G401.6 (cell line): Measurements from ENCODE around the gene MAPT.
A peak's percentile ranks its signal among the peaks of the same experiment; 100 is the strongest.

Source experiments
- FAIRE-seq: peaks from 2 replicates; lab custom pipeline; 2012; peaks lifted over from hg19 to GRCh38; lab: Jason Lieb, UNC

Gene MAPT

DNA sequence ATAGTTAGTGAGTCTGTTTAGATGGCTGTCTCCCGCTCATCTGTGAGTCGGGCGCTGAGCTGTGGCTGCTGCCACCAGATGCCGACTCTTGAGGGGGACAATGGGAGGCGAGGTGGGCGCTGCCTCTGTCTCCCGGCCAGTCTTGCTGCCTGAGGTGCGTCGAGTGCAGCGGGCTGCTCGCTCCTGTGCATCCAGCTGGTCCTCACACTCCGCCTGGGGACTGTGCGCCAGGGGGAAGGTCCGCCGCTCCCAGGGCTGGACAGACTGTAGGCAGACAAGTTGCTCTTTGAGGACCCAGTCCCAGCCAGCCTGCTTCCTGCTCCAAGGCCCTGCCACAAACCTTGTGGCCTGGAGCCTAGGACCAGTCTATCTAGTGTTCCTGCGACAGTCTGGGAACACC, 137.1 kb downstream of the MAPT start:
- no peak for FAIRE-seq

DNA sequence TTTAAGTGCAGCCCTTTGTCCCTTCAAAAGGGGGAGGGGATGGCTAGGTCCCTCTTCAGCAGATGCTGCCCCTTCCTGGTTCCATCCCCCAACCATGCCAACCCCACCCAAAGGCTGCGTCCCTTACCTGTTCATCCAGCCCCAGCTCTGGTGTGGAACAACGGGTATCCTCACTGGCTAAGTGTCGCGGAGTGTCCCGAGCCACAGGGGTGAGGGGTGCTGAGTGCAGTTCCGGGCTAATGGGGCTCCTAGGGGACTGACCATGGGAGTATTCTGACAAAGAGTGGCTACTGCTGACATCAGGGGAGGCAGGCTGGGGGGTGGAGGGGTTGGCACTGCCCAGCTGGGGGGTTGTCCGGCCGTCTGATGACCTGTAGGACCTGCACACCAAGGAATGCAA, 137.6 kb downstream of the MAPT start:
- FAIRE-seq: no peak

DNA sequence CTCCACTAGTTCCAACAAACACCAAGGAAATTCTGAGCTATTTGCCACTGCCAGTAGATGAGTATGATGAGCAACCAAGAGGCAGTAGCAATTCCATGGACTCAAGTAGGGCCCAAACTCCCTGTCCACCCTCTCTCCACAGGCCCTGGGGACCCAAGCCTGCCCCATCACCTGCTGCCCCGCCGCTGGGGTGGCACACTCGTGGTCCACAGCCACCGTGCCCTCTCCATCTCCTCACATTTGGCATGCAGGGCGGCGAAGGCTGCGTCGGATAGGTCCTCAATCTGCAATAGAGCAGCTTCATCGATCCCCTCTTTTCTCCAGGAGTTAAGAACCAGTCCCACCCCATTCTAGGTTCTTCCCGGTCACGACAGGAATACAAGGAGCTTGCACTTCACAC, 138.6 kb downstream of the MAPT start:
- FAIRE-seq: no peak

DNA sequence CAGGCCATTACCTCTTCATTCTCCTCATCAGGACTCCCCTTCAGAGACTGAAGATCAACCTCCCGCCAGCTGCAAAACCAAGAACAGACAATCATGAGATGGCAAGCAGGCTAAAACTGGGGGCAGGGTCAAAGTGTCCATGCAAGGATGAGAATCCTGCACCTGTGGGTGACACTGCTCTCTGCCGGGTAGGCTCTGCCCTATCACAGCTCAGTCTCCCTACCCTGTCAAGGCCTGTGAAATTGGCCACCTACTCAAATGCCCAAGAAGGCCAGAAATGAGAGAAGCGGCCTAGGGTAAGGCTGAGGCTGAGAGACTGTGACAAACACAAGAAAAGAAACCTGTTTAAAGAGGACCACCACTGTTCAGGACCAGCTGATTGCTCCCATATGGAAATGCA, 139.0 kb downstream of the MAPT start:
- FAIRE-seq: no peak

DNA sequence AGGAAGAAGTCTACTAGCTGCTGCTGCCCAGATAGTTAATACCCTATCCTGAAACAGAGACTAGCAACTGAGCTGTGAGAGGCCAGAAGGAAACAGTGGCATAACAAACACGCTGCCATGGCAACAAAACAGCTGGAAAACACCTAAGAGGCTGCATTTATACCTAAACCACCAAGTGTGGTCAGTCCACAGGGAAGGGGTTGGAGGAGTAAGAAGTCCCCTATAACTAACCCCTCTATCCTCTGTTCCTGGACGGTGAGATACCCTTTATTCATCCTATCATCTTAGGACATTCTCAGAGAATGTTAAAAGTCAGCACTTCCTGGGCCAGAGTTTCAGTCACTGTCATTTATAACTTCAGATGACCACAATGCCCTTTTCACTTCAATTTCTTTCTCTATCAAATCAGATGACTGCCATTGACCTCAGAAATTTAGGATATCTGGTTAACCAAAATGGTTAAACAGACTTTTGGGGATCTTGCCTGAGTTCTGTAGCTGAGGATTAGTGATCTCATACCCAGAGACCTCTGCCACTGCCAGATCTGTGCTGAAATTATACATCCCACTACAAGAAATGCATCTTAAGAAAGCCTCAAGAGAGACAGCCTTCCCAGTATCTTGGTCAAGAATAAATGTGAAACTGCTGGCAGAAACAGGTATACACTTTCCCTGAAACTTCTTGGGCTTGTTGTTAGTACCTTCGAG, 140.9 kb downstream of the MAPT start:
- FAIRE-seq: no peak

DNA sequence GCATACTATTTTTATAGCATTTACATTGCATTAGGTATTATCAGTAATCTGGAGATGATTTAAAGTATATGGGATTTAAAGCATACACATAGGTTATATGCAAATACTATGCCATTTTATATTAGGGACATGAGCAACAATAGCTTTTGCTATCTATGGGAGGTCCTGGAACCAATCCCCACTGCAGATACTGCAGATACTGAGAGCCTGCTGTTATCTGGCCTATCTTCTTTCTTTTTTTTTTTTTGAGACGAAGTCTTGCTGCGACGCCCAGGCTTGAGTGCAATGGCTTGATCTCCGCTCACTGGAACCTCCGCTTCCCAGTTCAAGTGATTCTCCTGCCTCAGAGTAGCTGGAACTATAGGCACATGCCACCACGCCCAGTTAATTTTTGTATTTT, 142.1 kb downstream of the MAPT start:
- FAIRE-seq: no peak

DNA sequence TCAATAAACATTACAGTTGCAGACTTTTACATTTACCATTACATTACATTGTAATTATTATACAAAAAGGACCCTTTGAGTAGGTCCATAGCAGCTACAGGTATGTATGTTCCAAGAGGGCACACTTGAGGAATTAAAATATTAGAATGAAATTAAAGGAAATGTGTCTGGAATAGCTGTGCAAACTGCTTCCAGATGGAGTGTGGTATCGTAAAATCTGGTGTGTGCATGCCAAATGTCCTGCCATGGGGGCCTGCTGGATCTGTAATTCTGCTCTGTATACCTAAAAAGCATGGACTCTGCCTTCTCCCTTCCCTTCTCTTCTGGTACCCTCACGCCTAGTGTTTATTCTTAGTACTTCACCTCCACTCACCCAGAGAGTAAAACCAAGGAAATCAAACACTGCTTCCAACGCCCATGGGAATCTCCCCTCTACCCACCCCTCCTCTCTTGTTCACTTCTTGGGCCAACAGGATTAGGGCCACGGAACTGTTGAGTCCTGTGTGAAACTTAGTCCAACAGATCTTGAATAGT, 143.4 kb downstream of the MAPT start:
- no peak for FAIRE-seq

DNA sequence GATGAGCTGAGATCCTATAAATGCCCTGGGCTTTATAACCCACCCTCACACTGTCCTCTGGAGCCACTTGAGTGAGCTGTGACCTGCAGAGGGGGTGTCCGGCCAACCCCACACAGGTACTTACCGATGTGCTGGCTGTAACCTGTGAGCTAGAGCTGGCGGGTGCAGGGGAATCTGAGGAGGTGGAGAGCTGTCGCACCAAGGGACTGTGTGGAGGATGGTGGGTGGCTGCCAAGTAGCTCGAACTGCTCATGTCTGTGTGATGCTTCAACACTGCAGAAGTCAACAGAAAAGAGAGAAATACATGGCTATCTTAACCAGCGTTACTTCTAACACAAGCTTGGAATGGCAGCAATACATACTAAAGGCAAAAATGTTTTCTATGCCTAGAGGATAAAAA, 144.1 kb downstream of the MAPT start:
- no peak for FAIRE-seq

DNA sequence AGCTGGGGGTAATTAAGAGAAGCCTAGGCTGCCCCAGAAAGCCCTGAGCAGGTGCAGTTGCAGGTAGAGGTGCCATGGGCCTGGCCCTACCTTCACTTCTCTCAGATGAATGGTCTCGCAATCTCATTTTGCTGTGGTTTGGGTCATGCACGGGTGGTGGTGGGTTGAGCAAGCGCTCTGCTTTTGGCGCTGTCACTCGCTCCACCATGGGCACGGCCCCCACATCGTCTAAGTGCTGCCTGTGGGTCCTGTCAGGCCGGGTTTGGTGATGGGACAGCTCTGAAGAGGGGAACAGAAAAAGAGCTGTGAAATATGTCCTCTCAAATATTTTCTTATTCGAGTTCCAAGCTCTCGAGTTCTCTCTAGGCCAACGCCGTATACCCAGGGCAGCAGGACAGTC, 144.6 kb downstream of the MAPT start:
- FAIRE-seq: no peak

DNA sequence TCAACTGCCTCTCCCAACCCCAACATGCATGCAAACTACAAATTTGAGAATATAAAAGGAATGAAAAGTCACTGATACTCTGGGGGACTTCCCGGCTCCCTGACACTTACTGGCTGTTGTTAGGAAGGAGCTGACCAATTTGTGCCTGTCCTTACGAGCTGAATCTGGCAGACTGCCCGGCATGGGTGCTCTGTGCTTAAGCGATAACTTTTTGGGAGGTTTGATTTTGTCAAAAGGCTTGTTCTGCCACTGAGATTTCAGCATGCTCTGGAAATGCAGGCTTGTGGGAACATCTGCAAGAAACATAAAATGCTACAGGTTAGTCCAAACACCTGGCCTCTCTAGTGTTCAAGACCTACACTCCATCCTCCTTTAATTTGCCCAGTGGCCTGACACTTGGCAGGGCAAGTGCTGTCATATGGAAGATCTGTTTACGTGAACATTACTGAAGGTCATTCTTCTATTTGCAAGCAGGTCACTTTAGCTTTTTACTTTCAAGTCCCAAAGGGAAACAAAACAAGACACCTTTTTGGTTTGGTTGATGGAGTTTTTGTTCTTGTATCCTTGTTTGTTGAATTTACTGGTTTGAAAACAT, 145.3 kb downstream of the MAPT start:
- FAIRE-seq: no peak

DNA sequence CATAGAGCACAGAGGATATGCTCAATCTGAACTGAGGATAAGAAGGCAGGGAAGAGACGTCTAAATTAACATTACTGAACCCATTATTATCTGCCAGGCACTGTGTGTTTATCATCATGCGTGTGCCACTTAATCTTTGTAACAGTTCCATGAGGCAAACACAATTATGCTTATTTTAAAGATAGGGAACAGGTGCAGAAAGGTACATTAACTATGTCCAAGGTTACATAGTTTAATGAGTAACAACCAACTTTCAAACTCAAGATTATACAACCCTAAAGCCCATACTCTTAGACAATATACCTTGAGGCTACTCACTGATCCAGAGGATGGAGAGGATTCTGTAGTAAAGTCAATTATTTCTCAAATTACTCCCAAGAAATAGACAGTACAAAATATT, 147.9 kb downstream of the MAPT start:
- no peak for FAIRE-seq

DNA sequence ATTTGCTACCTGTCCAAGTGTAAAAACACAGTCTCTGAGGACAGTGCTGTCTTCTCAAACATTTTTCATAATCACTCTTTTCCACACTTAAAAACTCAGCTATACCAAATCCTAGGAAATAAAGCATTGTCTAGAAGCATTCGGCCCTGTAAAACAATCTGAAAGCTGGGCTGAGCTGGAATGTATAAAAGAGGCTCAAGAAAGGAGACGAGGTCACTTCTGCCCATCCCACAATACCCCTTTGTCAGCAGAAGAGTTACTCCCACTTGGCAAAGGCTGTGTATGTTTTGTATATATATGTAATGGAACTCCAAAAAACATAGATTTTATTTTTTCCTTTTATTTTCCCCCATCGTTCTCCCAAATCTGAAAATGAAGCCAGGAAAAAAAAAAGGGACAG, 148.6 kb downstream of the MAPT start:
- no peak for FAIRE-seq

DNA sequence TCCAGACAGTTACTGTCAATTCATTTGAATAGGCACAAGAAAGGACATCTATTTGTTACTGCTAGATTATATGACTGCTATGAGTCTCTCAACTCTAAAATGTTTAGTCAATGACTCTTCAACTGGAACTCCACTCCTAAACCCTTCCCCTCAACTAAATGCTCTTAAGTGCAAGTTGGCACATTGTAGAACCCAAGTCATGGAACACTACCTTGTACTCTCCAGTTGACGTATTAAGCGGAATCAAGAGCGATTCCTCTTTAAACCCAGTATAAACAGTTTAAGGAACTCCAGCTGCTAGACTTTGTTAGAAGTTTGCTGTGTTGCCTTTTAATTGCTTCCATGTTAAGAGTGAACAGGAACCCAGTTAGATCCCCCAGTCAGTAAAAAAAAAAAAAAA, 149.3 kb downstream of the MAPT start:
- no peak for FAIRE-seq

DNA sequence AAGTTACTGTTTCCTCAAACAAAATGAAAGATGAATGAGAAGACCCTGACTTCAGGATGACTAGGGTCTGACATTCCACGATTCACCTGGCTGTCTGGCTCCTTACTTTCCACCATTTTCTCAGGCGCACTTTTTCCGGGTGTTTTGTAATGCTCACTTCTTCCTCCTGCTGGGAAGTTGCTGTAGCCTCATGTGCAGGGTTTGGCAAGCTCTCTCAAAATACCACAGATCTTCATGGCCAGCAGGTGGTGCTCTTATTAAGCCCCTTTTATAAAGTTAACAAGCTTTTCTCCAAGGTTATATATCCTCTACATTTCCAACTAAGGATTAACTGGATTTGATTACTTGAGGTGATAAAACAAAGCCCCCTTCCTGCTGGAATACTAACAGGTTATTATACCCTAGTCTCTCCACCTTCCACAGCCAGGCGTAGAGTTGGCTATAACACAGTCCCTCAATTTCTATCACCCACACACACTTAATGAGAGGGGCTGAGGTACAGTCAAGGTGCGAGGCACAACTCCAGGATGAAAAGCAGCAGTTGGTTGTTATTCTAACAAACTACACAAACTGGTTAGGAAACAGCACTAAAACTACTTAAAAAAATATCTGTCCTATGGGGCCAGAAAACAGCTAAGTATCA, 150.1 kb downstream of the MAPT start:
- peak; percentile 94 for FAIRE-seq

DNA sequence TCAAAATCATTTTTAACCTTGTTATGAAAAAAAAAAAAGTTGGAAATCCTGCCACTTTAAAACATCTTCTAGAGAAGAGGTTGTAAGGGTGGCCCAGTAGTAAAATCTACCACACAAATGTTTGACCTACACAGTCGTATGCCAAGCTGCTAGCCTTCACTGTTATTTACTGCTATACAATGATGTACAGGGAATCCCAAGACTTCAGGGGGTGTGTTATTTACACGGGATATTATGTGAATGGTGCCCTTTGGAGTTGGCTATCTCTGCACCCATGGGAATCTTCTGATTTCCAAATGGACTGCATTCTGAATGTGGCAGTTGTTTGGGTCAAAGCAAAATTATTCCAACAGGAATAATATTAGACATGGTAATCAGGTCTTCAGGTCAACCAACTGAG, 150.6 kb downstream of the MAPT start:
- no peak for FAIRE-seq

DNA sequence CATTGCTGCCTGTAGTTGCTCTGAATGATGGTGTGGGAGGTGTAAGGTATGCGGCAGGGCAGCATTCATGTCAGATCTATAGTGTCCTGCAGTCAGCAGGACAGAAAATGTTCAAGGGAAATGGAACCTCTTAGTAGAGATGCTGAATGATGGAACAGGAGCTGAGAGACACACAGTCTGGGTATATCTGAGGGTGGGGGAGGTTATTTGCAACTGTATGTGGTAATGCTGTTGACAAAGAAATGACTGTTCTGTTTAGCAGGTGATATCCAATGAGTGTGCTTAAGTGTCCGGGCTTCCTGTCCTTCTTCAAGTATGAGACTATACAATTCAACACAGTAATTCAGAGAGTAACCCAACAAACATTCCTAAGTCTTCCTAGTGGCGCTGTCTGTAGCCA, 151.3 kb downstream of the MAPT start:
- no peak for FAIRE-seq

DNA sequence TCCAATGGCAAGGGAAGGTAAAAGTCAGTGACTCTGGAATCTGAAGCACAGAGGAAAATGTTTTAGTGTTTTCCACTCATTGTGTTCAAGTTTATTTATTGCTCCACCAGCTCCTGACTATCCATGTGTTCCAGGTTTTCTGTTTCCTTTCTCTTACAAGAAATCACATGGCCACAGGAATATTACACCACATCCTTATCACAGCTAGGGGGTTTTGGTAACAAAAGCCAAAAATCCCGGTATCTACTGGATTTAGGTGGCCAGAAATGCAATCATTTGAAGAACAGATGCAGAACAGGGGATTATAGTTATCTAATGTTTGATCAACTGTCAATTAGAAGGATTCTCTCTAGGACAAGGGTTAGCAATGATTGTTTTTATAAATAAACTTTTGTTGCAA, 152.6 kb downstream of the MAPT start:
- FAIRE-seq: no peak

DNA sequence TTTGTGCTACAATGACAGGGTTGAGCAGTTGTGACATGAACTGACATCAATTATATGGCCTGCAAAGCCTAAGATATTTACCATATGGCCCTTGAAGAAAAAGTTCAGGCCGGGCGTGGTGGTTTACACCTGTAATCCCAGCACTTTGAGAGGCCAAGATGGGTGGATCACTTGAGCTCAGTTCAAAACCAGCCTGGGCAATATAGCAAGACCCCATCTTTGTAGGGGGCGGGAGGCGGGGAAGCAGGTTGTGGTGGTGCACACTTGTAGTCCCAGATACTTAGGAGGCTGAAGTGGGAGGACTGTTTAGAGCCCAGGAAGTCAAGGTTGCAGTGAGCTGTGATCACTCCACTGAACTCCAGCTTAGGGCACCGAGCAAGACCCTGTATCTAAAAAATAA, 153.0 kb downstream of the MAPT start:
- no peak for FAIRE-seq

DNA sequence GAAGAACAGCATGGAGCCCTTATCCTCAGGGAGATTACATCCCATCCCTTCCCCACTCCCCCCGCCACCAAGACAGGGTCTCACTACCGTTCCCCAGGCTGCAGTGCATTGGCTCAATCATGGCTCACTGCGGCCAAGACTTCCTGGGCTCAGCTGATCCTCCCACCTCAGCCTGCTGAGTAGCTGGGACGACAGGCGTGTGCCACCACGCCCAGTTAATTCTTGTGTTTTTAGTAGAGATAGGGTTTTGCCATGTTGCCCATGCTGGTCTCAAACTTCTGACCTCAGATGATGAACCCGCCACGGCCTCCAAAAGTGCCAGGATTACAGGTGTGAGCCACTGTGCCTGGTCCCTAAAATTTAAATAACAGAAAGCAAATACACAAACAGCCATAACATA, 153.5 kb downstream of the MAPT start:
- no peak for FAIRE-seq

DNA sequence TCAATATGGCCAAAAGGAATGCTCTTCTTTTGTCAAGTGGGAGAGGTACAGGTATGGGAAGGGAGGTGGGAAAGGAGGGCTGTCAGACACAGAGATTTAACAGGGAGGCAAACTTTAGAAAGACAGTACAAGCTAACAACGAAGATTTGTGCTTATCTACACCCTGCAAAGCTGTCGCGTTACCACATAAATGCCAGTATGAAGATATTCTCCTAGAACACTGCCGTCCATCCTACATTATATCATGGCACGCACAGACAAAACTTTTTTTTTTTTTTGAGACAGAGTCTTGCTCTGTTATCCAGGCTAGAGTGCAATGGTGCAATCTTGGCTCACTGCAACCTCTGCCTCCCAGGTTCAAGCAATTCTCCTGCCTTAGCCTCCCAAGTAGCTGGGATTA, 155.3 kb downstream of the MAPT start:
- FAIRE-seq: no peak

DNA sequence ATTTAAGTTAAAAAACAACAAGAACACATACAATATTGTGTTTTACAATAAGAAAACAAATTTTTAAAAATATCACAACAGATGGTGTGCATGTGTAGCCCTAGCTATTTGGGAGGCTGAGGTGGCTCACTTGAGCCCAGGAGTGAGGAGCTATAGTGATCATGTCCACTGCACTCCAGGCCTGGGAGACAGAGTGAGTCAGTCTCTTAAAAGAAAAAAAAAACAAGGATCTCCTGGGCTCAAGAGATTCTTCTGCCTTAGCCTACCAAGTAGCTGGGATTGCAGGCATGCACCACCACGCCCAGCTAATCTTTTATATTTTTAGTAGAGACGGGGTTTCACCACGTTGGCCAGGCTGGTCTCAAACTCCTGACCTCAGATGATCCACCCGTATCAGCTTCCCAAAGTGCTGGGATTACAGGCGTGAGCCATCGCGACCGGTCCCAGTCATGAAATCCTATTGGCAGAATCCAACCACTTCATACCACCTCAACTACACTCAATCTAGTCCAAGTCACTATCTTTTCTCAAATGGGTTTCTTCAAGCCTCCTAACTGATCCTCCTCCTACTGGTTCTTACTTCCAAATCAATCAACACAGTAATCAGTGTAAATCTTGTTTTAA, 159.7 kb downstream of the MAPT start:
- no peak for FAIRE-seq

DNA sequence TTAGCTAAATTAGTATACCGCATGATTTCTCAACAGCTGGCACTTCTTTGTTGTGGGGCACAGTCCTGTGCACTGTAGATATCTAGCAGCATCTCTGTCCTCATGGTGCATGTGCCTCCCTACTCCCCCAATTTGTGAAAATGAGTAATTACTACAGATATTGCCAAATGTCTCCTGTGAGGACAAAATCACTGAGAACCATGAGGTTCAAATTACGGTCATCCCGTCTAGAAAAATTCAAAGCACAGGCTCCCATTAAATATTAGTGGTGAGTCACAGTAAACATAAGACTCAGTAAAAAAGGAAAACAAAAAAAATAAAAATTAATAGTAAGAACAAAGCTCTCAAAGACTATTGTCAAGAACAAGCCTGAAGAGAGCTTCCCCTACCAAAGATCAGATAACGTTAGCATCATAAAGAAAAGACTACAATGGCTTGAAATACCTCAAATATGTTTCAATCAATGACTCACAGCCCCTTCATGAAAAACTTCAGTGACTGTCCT, 162.5 kb downstream of the MAPT start:
- no peak for FAIRE-seq

DNA sequence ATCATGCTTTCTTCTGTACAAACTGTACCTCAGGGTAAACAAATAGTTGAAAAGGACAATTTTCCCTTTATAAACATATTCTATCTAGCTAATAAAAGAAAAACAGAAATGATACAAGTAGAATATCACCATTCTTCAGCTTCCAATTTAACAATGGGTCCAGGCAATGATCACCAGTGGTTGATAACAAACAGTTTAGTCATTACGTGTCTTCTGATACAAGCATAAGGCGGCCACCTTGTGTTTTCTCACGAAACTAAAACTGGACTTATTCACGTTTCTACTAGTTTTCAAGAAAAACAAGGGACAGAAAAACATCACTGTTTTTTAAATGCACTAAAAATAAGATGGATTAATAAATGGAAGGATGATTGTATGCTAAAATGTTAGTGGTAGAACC, 163.0 kb downstream of the MAPT start:
- no peak for FAIRE-seq
